Naive B cell (primary cell): Measurements from ENCODE around the gene ETV5. TPM values are rescaled to one million over a fixed set of nuclear protein-coding genes. Genes with fewer than 3 reads are reported as not detected.

Experiments used
- ATAC-seq, 2 donors: fragments of 150-1000 bp; cut with Tn5 transposase; 2 replicates each; pipeline ENCODE4 v1.10.0; 2021; ENCODE audit warnings: low read depth in 2 of 2, mild to moderate bottlenecking in 2 of 2, moderate library complexity in 2 of 2
- DNase-seq: peaks from one replicate; pipeline ENCODE4 v3.0.0; 2022
- H3K27ac Mint-ChIP-seq, 6 donors: one replicate each; pipeline ENCODE4 v1.8.0; 2020 to 2022; ENCODE audit warnings: mild to moderate bottlenecking in 6 of 6, mixed read lengths in 6 of 6, moderate library complexity in 5 of 6, inconsistent platforms in 2 of 6
- H3K27me3 Mint-ChIP-seq, 3 donors: one replicate each; pipeline ENCODE4 v1.8.0; 2021 to 2022; ENCODE audit warnings: mixed read lengths in 3 of 3, mild to moderate bottlenecking in 1 of 3
- H3K36me3 Mint-ChIP-seq, 2 donors: one replicate each; pipeline ENCODE4 v1.8.0; 2020 to 2022; ENCODE audit warnings: mixed read lengths in 2 of 2, inconsistent platforms in 1 of 2, mild to moderate bottlenecking in 1 of 2
- H3K4me1 Mint-ChIP-seq, 3 donors: one replicate each; pipeline ENCODE4 v1.8.0; 2020 to 2022; ENCODE audit warnings: mixed read lengths in 3 of 3, inconsistent platforms in 1 of 3, mild to moderate bottlenecking in 1 of 3, moderate library complexity in 1 of 3
- H3K4me3 Mint-ChIP-seq, 8 donors: one replicate each; pipeline ENCODE4 v1.8.0; 2020 to 2022; ENCODE audit warnings: mild to moderate bottlenecking in 8 of 8, mixed read lengths in 8 of 8, moderate library complexity in 8 of 8, inconsistent platforms in 2 of 8
- H3K9me3 Mint-ChIP-seq, 7 donors: one replicate each; pipeline ENCODE4 v1.8.0; 2020 to 2022; ENCODE audit warnings: mixed read lengths in 7 of 7, mild to moderate bottlenecking in 5 of 7, inconsistent platforms in 2 of 7, moderate library complexity in 1 of 7
- polyA plus RNA-seq, 6 donors: library from polyadenylated mRNA; unstranded; fragments of 300-500 nt; fragmentation: Illumina TruSeq; gene quantifications; one replicate each; pipeline ENCODE4 v1.2.3, GENCODE V29; 2021; ENCODE audit warnings: low read depth in 6 of 6

Gene ETV5
- polyA plus RNA-seq, 6 donors from 2014 or later: 0.96 to 1.7 (median 1.1) TPM

GRCh38 chr3:186138272-186138981, 29.5 kb upstream of the ETV5 start:
- Mint-ChIP-seq H3K36me3 (no peaks in the 10 kb centered on the region), H3K9me3 (no peaks in the 10 kb centered on the region), H3K27me3 (peaks cover 10 to 22% (median 10%) of the 10 kb centered on the region in 3 donors), H3K4me1 (no peaks in the 10 kb centered on the region), H3K4me3 (no peak overlapping the region), H3K27ac (peak overlapping the region in 1 of 6 donors; percentile 3)
- DNase-seq (no peak), ATAC-seq (no peak)

- H3K4me1 Mint-ChIP-seq: no peaks in the 10 kb centered on the region
- no peak for ATAC-seq
- H3K27ac Mint-ChIP-seq: no peak overlapping the region
- peaks cover 10 to 23% (median 10%) of the 10 kb centered on the region in 3 donors for H3K27me3 Mint-ChIP-seq
- H3K36me3 Mint-ChIP-seq: no peaks in the 10 kb centered on the region
- no peaks in the 10 kb centered on the region for H3K9me3 Mint-ChIP-seq
- no peak overlapping the region for H3K4me3 Mint-ChIP-seq
- no peak for DNase-seq
Observed at GRCh38 chr3:186137051-186137685, 28.3 kb upstream of the ETV5 start.

DNA sequence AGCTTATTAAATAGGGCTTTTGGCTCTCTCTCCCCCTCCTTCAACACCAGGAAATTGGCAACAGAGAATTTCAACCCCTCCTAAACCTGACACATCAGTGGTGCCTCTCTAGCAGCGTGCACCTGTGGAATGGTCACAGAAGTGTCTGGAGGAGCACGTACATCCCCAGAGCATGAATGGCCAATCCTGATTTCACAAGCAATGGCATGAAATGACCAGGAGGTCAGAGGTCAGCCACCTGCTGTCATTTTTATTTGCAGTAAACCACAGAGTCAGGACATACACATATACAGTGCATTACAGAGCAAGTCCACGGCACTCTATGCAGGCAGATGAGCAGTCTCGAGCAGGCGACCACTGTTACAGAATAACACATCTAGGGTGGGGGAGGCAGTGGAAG, 25.1 kb upstream of the ETV5 start:
- Mint-ChIP-seq H3K4me1 (no peaks in the 10 kb centered on the region), H3K27ac (no peak overlapping the region), H3K4me3 (no peak overlapping the region), H3K27me3 (peaks cover 6 to 17% (median 10%) of the 10 kb centered on the region in 3 donors), H3K36me3 (no peaks in the 10 kb centered on the region), H3K9me3 (no peaks in the 10 kb centered on the region)
- DNase-seq: no peak
- ATAC-seq: no peak

GRCh38 chr3:186132487-186132886, 23.6 kb upstream of the ETV5 start:
- H3K4me1 Mint-ChIP-seq: no peaks in the 10 kb centered on the region
- DNase-seq: no peak
- no peaks in the 10 kb centered on the region for H3K36me3 Mint-ChIP-seq
- no peak overlapping the region for H3K27ac Mint-ChIP-seq
- peaks cover 6 to 15% (median 10%) of the 10 kb centered on the region in 3 donors for H3K27me3 Mint-ChIP-seq
- no peak for ATAC-seq
- no peak overlapping the region for H3K4me3 Mint-ChIP-seq
- H3K9me3 Mint-ChIP-seq: no peaks in the 10 kb centered on the region

- no peaks in the 10 kb centered on the region for H3K36me3 Mint-ChIP-seq
- no peaks in the 10 kb centered on the region for H3K4me1 Mint-ChIP-seq
- no peak overlapping the region for H3K4me3 Mint-ChIP-seq
- no peaks in the 10 kb centered on the region for H3K9me3 Mint-ChIP-seq
- DNase-seq (no peak), ATAC-seq (no peak)
- peaks cover 0 to 19% (median 16%) of the 10 kb centered on the region in 3 donors for H3K27me3 Mint-ChIP-seq
- peak overlapping the region in 1 of 6 donors; percentile 42 for H3K27ac Mint-ChIP-seq
Observed at GRCh38 chr3:186129206-186129605, 20.3 kb upstream of the ETV5 start.

DNA sequence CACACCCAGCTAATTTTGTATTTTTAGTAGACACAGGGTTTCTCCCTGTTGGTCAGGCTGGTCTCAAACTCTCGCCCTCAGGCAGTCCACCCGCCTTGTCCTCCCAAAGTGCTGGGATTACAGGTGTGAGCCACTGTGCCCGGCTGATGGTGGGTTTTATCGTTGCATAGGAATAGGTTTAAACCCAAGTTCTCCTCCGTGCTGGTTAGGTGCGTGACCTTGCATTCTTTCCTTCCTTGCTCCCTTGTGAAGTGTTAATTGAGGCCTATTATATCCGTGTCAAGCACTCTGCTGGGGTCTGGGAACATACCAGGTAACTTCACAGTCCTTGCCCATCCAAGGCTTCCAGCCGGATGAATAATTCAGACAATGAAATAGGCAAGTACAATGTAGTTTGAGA, 19.3 kb upstream of the ETV5 start:
- no peaks in the 10 kb centered on the region for H3K36me3 Mint-ChIP-seq
- no peak for DNase-seq
- no peaks in the 10 kb centered on the region for H3K9me3 Mint-ChIP-seq
- ATAC-seq: no peak
- H3K4me3 Mint-ChIP-seq: no peak overlapping the region
- no peaks in the 10 kb centered on the region for H3K4me1 Mint-ChIP-seq
- H3K27ac Mint-ChIP-seq: no peak overlapping the region
- peaks cover 2 to 19% (median 15%) of the 10 kb centered on the region in 3 donors for H3K27me3 Mint-ChIP-seq

DNA sequence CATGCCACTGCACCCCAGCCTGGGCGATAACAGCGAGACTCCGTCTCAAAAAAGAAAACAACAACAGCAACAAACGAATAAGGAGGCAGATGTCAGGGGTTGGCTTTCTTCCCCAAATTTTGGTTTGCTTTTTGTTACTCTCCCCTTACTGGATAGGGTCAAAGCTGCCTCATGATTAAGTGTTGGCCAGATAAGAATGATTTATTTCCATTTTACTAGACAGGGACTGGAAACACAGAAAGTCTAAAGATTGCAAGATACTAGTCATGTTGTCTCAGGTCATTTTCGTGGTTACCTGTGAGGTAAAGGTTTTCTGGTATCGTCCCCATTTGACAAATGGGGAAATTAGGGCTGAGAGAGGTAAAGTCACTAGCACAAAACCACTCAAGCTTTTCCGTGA, 18.6 kb upstream of the ETV5 start:
- Mint-ChIP-seq H3K36me3 (no peaks in the 10 kb centered on the region), H3K27ac (no peak overlapping the region), H3K9me3 (no peaks in the 10 kb centered on the region), H3K27me3 (peaks cover 6 to 19% (median 18%) of the 10 kb centered on the region in 3 donors), H3K4me1 (no peaks in the 10 kb centered on the region), H3K4me3 (no peak overlapping the region)
- ATAC-seq (no peak), DNase-seq (no peak)

DNA sequence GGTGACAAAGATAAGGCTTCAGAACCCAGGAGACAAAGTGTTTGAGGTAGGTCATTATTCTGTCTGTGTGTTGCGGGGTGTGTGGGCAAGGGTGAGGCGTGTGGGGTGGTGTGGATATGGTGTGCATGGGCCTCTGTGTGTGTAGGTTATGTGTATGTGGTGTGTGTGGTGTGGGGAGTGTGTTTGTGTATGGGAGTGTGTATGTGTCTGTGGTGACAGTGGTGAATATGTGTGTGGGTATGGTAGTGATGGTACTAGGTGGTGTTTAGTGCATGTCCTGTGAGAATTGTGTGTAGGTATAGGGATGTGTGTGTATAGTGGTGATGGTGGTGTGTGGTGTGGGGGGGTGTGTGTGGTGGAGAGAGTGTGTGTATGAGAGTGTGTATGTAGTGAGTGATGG, 16.2 kb upstream of the ETV5 start:
- Mint-ChIP-seq H3K4me3 (no peak overlapping the region), H3K9me3 (no peaks in the 10 kb centered on the region), H3K36me3 (no peaks in the 10 kb centered on the region), H3K27ac (no peak overlapping the region), H3K4me1 (no peaks in the 10 kb centered on the region), H3K27me3 (peaks cover 15 to 36% (median 31%) of the 10 kb centered on the region in 3 donors)
- no peak for DNase-seq
- no peak for ATAC-seq

GRCh38 chr3:186124592-186124991, 15.7 kb upstream of the ETV5 start:
- Mint-ChIP-seq H3K4me3 (no peak overlapping the region), H3K27ac (no peak overlapping the region), H3K36me3 (no peaks in the 10 kb centered on the region), H3K9me3 (no peaks in the 10 kb centered on the region), H3K27me3 (peaks cover 16 to 41% (median 37%) of the 10 kb centered on the region in 3 donors), H3K4me1 (no peaks in the 10 kb centered on the region)
- no peak for DNase-seq
- ATAC-seq: no peak

DNA sequence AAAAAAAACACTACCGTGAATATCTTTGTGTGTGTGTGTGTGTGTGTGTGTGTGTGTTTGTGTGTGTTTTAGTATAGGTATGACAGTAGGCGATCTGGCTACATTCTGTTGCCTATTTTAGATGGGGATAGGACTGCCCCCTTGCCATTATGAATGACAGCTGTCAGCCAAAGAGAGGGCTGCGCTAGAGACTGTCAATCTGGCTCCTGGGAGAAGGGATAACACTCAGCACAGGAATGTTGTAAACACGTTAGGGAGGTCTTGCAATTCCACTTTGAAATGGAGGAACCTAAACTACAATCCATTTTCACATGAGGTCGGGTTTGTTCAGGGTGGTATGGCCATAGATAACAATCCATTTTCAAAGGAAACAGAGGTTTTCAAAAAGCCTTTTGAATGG, 14.1 kb upstream of the ETV5 start:
- peak overlapping the region in 1 of 8 donors; percentile 36 for H3K4me3 Mint-ChIP-seq
- H3K4me1 Mint-ChIP-seq: no peaks in the 10 kb centered on the region
- H3K27me3 Mint-ChIP-seq: peaks cover 24 to 57% (median 51%) of the 10 kb centered on the region in 3 donors
- peak overlapping the region in 1 of 6 donors; percentile 55 for H3K27ac Mint-ChIP-seq
- H3K36me3 Mint-ChIP-seq: no peaks in the 10 kb centered on the region
- DNase-seq (no peak), ATAC-seq (no peak)
- H3K9me3 Mint-ChIP-seq: peaks cover 0 to 2% (median 0%) of the 10 kb centered on the region in 7 donors

DNA sequence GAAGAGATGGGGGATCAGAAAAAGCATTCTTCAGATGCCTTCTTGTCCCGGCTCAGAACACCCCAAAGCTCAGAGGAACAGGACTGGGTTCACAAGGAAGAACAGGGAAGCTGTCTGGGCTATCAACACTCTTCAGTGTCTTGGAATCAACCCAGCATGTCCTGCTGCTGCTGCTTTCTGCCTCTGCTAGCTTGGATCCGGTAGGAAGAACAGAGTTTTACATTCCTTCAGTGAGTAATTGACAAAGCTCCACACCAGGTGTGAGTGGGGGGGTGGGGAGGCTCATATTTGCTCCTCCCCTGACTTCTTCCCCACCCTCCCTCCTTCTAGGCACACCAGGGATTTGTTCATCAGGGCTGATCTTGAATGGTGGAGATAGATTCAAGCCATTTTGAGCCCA, 13.1 kb upstream of the ETV5 start:
- H3K36me3 Mint-ChIP-seq: no peaks in the 10 kb centered on the region
- peaks cover 0 to 2% (median 0%) of the 10 kb centered on the region in 7 donors for H3K9me3 Mint-ChIP-seq

GRCh38 chr3:186121278-186121677, 12.4 kb upstream of the ETV5 start:
- no peaks in the 10 kb centered on the region for H3K4me1 Mint-ChIP-seq
- H3K9me3 Mint-ChIP-seq: peaks cover 0 to 2% (median 0%) of the 10 kb centered on the region in 7 donors
- H3K4me3 Mint-ChIP-seq: no peak overlapping the region
- no peaks in the 10 kb centered on the region for H3K36me3 Mint-ChIP-seq
- H3K27ac Mint-ChIP-seq: no peak overlapping the region
- no peak for ATAC-seq
- no peak for DNase-seq
- H3K27me3 Mint-ChIP-seq: peaks cover 34 to 72% (median 64%) of the 10 kb centered on the region in 3 donors

More for the DNA sequence above, 13.1 kb upstream of the ETV5 start:
- Mint-ChIP-seq H3K27ac (no peak overlapping the region), H3K27me3 (peaks cover 29 to 66% (median 59%) of the 10 kb centered on the region in 3 donors), H3K4me1 (no peaks in the 10 kb centered on the region), H3K4me3 (no peak overlapping the region)
- no peak for ATAC-seq
- no peak for DNase-seq

DNA sequence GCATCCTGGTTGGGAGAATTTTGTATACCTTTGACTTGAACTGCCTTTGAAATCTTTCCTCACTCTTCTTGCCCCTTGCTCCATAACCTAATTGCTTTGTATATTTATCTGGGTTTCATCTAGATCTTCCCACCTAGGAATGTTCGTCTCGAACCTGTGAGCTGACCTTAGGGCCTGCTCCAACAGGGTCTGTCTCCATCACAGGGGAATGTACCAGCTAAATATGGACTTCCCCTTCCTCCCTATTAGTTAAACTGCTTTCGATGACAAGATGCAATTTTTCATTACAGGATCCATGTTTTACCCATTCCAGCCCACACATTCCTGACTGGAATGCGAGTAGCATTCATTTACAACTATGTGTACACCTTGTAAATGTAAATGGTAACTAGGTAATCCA, 10.6 kb upstream of the ETV5 start:
- no peaks in the 10 kb centered on the region for H3K36me3 Mint-ChIP-seq
- H3K27ac Mint-ChIP-seq: no peak overlapping the region
- H3K27me3 Mint-ChIP-seq: peaks cover 44 to 77% (median 75%) of the 10 kb centered on the region in 3 donors
- no peak for ATAC-seq
- H3K9me3 Mint-ChIP-seq: peaks cover 0 to 2% (median 0%) of the 10 kb centered on the region in 7 donors
- no peaks in the 10 kb centered on the region for H3K4me1 Mint-ChIP-seq
- no peak for DNase-seq
- H3K4me3 Mint-ChIP-seq: no peak overlapping the region

DNA sequence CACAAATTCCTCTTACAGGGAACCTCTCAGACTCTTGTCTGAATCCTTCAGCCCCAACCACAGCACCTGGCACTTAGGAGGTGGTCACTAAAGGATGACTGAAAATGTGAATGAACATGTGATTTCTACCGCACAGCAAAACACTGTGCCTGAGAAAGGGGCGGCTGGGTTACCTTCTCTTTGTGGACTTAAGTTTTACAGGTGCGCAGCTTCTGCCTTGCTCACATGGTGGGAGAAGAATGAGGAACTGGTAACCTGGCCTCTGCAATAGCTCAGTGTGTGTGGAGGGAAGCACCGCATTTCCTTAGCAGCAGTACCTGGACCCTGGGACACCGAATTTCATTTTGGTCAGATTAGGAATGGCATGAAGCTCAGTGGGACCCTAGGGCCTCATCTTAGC, 9.8 kb upstream of the ETV5 start:
- ATAC-seq: peak; percentile 28 to 54
- H3K4me1 Mint-ChIP-seq: no peaks in the 10 kb centered on the region
- no peak overlapping the region for H3K27ac Mint-ChIP-seq

More for the DNA sequence above, 9.8 kb upstream of the ETV5 start:
- Mint-ChIP-seq H3K36me3 (no peaks in the 10 kb centered on the region), H3K9me3 (peaks cover 0 to 2% (median 0%) of the 10 kb centered on the region in 7 donors), H3K27me3 (peaks cover 50 to 85% (median 83%) of the 10 kb centered on the region in 3 donors), H3K4me3 (no peak overlapping the region)
- DNase-seq: no peak
